GM19468 (cell line): Measurements from ENCODE around the gene COL4A1.

ENCODE experiments used
- ATAC-seq: cut with Tn5 transposase; IDR thresholded peaks from one replicate; pipeline ENCODE4 v1.9.1; 2021; ENCODE audit warnings: mild to moderate bottlenecking, moderate library complexity, moderate number of reproducible peaks; ENCODE audit not compliant: unreplicated experiment; ENCODE audit errors: extremely low read depth

COL4A1 gene

GRCh38 chr13:110229905-110230563 is 76.9 kb downstream of the COL4A1 start:
- ATAC-seq: no peak

GRCh38 chr13:110228936-110229904 is 77.7 kb downstream of the COL4A1 start:
- no peak for ATAC-seq

- no peak for ATAC-seq
These were observed 78.9 kb downstream of the COL4A1 start for GRCh38 chr13:110227864-110228643.

- ATAC-seq: no peak
These were observed 79.5 kb downstream of the COL4A1 start for GRCh38 chr13:110227416-110227815.

GRCh38 chr13:110225609-110226574 is 81.1 kb downstream of the COL4A1 start:
- no peak for ATAC-seq

GRCh38 chr13:110225003-110225402 is 82.0 kb downstream of the COL4A1 start:
- no peak for ATAC-seq

- ATAC-seq: no peak
These were observed 82.4 kb downstream of the COL4A1 start for GRCh38 chr13:110224519-110224918.

GRCh38 chr13:110221406-110222117 is 85.4 kb downstream of the COL4A1 start:
- no peak for ATAC-seq

- ATAC-seq: no peak
These were observed 86.5 kb downstream of the COL4A1 start for GRCh38 chr13:110220471-110220870.

GRCh38 chr13:110218581-110219201 is 88.3 kb downstream of the COL4A1 start:
- no peak for ATAC-seq

- ATAC-seq: no peak
These were observed 89.1 kb downstream of the COL4A1 start for GRCh38 chr13:110217811-110218210.

GRCh38 chr13:110217085-110217484 is 89.9 kb downstream of the COL4A1 start:
- ATAC-seq: no peak

- no peak for ATAC-seq
These were observed 90.4 kb downstream of the COL4A1 start for GRCh38 chr13:110216398-110217041.

GRCh38 chr13:110216006-110216397 is 91.0 kb downstream of the COL4A1 start:
- ATAC-seq: no peak

GRCh38 chr13:110215606-110216005 is 91.4 kb downstream of the COL4A1 start:
- ATAC-seq: no peak

GRCh38 chr13:110214637-110215036 is 92.3 kb downstream of the COL4A1 start:
- no peak for ATAC-seq

GRCh38 chr13:110213461-110214074 is 93.4 kb downstream of the COL4A1 start:
- ATAC-seq: no peak

GRCh38 chr13:110212529-110212928 is 94.4 kb downstream of the COL4A1 start:
- no peak for ATAC-seq
